ENCODE results near the gene SYNE1. TPM values are rescaled to one million over a fixed set of nuclear protein-coding genes. Genes with fewer than 3 reads are reported as not detected.

The SYNE1 gene
- total RNA-seq, 1 donor from 2014 or later = 6.0 TPM

- Mint-ChIP-seq H3K9me3 (no peaks in the 10 kb centered on the region), H3K4me1 (peaks cover 19% of the 10 kb centered on the region), H3K27me3 (ENCODE audit: insufficient read depth, low read depth) (no peaks in the 10 kb centered on the region), H3K4me3 (no peak overlapping the region), H3K27ac (no peak overlapping the region), H3K36me3 (no peaks in the 10 kb centered on the region)
- Histone ChIP-seq H3K4me2 (no peak overlapping the region), H3K36me3 (no peaks in the 10 kb centered on the region), H3K9ac (no peak overlapping the region), H3K27me3 (no peaks in the 10 kb centered on the region), H3K27ac (no peak overlapping the region), H3K4me3 (no peak overlapping the region), H3K4me1 (peaks cover 11% of the 10 kb centered on the region), H3K79me2 (ENCODE audit: low read depth) (no peaks in the 10 kb centered on the region), H3F3A (ENCODE audit: low read depth) (no peaks in the 10 kb centered on the region), H4K20me1 (ENCODE audit: low read depth) (no peaks in the 10 kb centered on the region), H3K9me3 (ENCODE audit: low read depth) (no peaks in the 10 kb centered on the region), H2AFZ (replicated peaks) (no peak overlapping the region)
- TF ChIP-seq EZH2 (IDR thresholded peaks at IDR 0.05) = no peak
- no peak for TF ChIP-seq EZH2phosphoT487 (IDR thresholded peaks at IDR 0.05)
- TF ChIP-seq CTCF (IDR thresholded peaks at IDR 0.05) = no peak
- no peak for DNase-seq (ENCODE audit: low spot score)
These were observed 537.5 kb downstream of the SYNE1 start for GRCh38 chr6:152099446-152100182.

DNA sequence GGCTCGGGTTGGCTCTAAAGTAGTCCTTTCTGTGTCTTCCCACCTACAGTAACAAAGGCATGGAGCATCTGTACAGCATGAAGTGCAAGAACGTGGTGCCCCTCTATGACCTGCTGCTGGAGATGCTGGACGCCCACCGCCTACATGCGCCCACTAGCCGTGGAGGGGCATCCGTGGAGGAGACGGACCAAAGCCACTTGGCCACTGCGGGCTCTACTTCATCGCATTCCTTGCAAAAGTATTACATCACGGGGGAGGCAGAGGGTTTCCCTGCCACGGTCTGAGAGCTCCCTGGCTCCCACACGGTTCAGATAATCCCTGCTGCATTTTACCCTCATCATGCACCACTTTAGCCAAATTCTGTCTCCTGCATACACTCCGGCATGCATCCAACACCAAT, 538.5 kb downstream of the SYNE1 start:
- H3K9ac ChIP-seq = no peak overlapping the region
- no peaks in the 10 kb centered on the region for H3F3A ChIP-seq (ENCODE audit: low read depth)
- no peaks in the 10 kb centered on the region for H3K79me2 ChIP-seq (ENCODE audit: low read depth)
- H3K4me2 ChIP-seq = no peak overlapping the region
- H3K27me3 Mint-ChIP-seq (ENCODE audit: insufficient read depth, low read depth) = no peaks in the 10 kb centered on the region
- H4K20me1 ChIP-seq (ENCODE audit: low read depth) = no peaks in the 10 kb centered on the region
- no peaks in the 10 kb centered on the region for H3K9me3 ChIP-seq (ENCODE audit: low read depth)
- peaks cover 4% of the 10 kb centered on the region for H3K4me1 ChIP-seq
- H3K27me3 ChIP-seq = no peaks in the 10 kb centered on the region
- no peak overlapping the region for H3K27ac ChIP-seq
- H3K36me3 Mint-ChIP-seq = no peaks in the 10 kb centered on the region
- H2AFZ ChIP-seq (replicated peaks) = no peak overlapping the region
- H3K36me3 ChIP-seq = no peaks in the 10 kb centered on the region
- no peak overlapping the region for H3K27ac Mint-ChIP-seq
- no peak for DNase-seq (ENCODE audit: low spot score)
- no peaks in the 10 kb centered on the region for H3K9me3 Mint-ChIP-seq
- H3K4me3 Mint-ChIP-seq = no peak overlapping the region
- TF ChIP-seq CTCF (IDR thresholded peaks at IDR 0.05) = no peak
- no peak for TF ChIP-seq EZH2 (IDR thresholded peaks at IDR 0.05)
- no peak for TF ChIP-seq EZH2phosphoT487 (IDR thresholded peaks at IDR 0.05)
- H3K4me3 ChIP-seq = no peak overlapping the region
- peaks cover 11% of the 10 kb centered on the region for H3K4me1 Mint-ChIP-seq

DNA sequence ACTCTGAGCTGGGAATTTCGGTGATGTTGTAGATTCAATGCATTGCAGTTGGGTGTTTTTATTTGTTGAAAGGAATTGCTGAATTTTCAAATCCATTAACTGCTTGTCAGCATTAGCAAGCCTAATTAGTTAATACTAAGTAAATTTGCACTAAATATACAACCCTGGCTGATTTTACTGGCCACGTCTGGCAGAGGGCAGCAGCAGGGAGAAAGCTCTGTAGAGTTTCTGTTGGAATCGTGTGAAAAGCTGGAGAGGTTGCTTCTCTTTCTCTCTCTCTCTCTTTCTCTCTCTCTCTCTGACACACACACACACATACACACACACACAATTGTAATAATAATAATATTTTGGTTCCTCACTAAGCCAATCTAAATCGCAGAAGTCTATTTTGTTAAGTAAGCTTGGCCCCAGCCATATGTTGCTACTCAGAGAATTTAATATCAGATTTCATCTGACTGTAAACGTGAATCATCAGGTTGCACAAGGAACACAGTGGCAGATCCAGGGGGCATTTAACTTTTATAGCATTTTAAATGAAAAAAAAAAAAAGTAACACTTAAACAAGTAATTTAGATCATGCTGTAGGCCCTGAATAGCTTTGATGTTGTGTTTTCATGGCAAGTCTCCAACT, 540.2 kb downstream of the SYNE1 start:
- no peaks in the 10 kb centered on the region for H3K36me3 ChIP-seq
- TF ChIP-seq CTCF (IDR thresholded peaks at IDR 0.05) = no peak
- TF ChIP-seq EZH2phosphoT487 (IDR thresholded peaks at IDR 0.05) = no peak
- no peak for TF ChIP-seq EZH2 (IDR thresholded peaks at IDR 0.05)
- no peaks in the 10 kb centered on the region for H3F3A ChIP-seq (ENCODE audit: low read depth)
- H3K4me2 ChIP-seq = no peak overlapping the region
- Mint-ChIP-seq H3K27me3 (ENCODE audit: insufficient read depth, low read depth) (no peaks in the 10 kb centered on the region), H3K4me1 (peaks cover 11% of the 10 kb centered on the region), H3K36me3 (no peaks in the 10 kb centered on the region), H3K4me3 (no peak overlapping the region), H3K9me3 (no peaks in the 10 kb centered on the region), H3K27ac (no peak overlapping the region)
- no peaks in the 10 kb centered on the region for H3K9me3 ChIP-seq (ENCODE audit: low read depth)
- no peaks in the 10 kb centered on the region for H3K27me3 ChIP-seq
- no peak overlapping the region for H3K9ac ChIP-seq
- H3K4me3 ChIP-seq = no peak overlapping the region
- no peaks in the 10 kb centered on the region for H3K79me2 ChIP-seq (ENCODE audit: low read depth)
- peaks cover 4% of the 10 kb centered on the region for H3K4me1 ChIP-seq
- H2AFZ ChIP-seq (replicated peaks) = no peak overlapping the region
- no peak overlapping the region for H3K27ac ChIP-seq
- no peak for DNase-seq (ENCODE audit: low spot score)
- no peaks in the 10 kb centered on the region for H4K20me1 ChIP-seq (ENCODE audit: low read depth)

Data from neural progenitor cell (in vitro differentiated cells).